CD4-positive, alpha-beta T cell treated with Interleukin-4 for 4 hours (primary cell): ENCODE results near the gene ADARB2.
A peak's percentile ranks its signal among the peaks of the same experiment; 100 is the strongest.

ENCODE experiments used
- DNase-seq: peaks from one replicate; pipeline ENCODE4 v3.0.0-alpha.2; 2020

ADARB2 gene

GRCh38 chr10:1156616-1156886 lies 580.8 kb downstream of the ADARB2 start:
- DNase-seq = no peak

GRCh38 chr10:1155791-1156615 lies 581.3 kb downstream of the ADARB2 start:
- DNase-seq = no peak

GRCh38 chr10:1154531-1155295 lies 582.6 kb downstream of the ADARB2 start:
- DNase-seq = no peak

GRCh38 chr10:1153805-1154351 lies 583.4 kb downstream of the ADARB2 start:
- no peak for DNase-seq

GRCh38 chr10:1153251-1153763 lies 584.0 kb downstream of the ADARB2 start:
- DNase-seq = no peak

GRCh38 chr10:1152386-1153250 lies 584.7 kb downstream of the ADARB2 start:
- DNase-seq = no peak

GRCh38 chr10:1151076-1152033 lies 586.0 kb downstream of the ADARB2 start:
- DNase-seq = no peak

- no peak for DNase-seq
These were observed 586.7 kb downstream of the ADARB2 start for GRCh38 chr10:1150638-1150955.

- DNase-seq = peak; percentile 39
These were observed 587.3 kb downstream of the ADARB2 start for GRCh38 chr10:1149793-1150637.

GRCh38 chr10:1148855-1149605 lies 588.3 kb downstream of the ADARB2 start:
- no peak for DNase-seq

GRCh38 chr10:1147810-1148209 lies 589.5 kb downstream of the ADARB2 start:
- DNase-seq = no peak

- DNase-seq = peak; percentile 5
These were observed 594.7 kb downstream of the ADARB2 start for GRCh38 chr10:1142596-1142995.

- DNase-seq = no peak
These were observed 595.6 kb downstream of the ADARB2 start for GRCh38 chr10:1141701-1142100.

GRCh38 chr10:1141261-1141660 lies 596.1 kb downstream of the ADARB2 start:
- no peak for DNase-seq

- no peak for DNase-seq
These were observed 598.8 kb downstream of the ADARB2 start for GRCh38 chr10:1138529-1138928.

- no peak for DNase-seq
These were observed 599.7 kb downstream of the ADARB2 start for GRCh38 chr10:1137499-1138163.

- no peak for DNase-seq
These were observed 601.1 kb downstream of the ADARB2 start for GRCh38 chr10:1136268-1136667.

- DNase-seq = no peak
These were observed 603.2 kb downstream of the ADARB2 start for GRCh38 chr10:1134156-1134555.

- DNase-seq = no peak
These were observed 603.8 kb downstream of the ADARB2 start for GRCh38 chr10:1133495-1134045.
